Prostate gland (tissue), 2 donors: ENCODE measurements around the gene YIPF1. TPM values are rescaled to one million over a fixed set of nuclear protein-coding genes. Genes with fewer than 3 reads are reported as not detected.

ENCODE experiments used
- DNase-seq: peaks from one replicate; pipeline ENCODE4 v3.0.0-alpha.2; 2019; ENCODE audit warnings: low spot score
- H3K27ac ChIP-seq, 2 donors: fragments of 200-600 bp; sonication (generic); 2 replicates each; pipeline ENCODE4 v1.5.1; 2017 to 2019
- H3K27me3 ChIP-seq: fragments of 200-600 bp; sonication (generic); replicated peaks from 2 replicates; pipeline ENCODE4 v1.5.1; 2019; ENCODE audit not compliant: insufficient read depth
- H3K36me3 ChIP-seq, 2 donors: fragments of 200-600 bp; sonication (generic); 1 replicate in 1 of 2; 2 replicates in 1 of 2; pipeline versions ENCODE4 v1.5.1 to v1.8.1; 2017 to 2019
- H3K4me1 ChIP-seq: fragments of 200-600 bp; sonication (generic); replicated peaks from 2 replicates; pipeline ENCODE4 v1.5.1; 2019
- H3K4me3 ChIP-seq, 2 donors: fragments of 200-600 bp; sonication (generic); 2 replicates each; pipeline ENCODE4 v1.5.1; 2017 to 2019
- H3K9me3 ChIP-seq: fragments of 200-600 bp; sonication (generic); 2 replicates; pipeline ENCODE4 v1.5.1; 2017
- CTCF ChIP-seq, 4 experiments: fragments of 200-600 bp in 2 of 4; fragments of 450-650 bp in 2 of 4; sonication (generic) in 2 of 4; IDR thresholded peaks; 1 replicate in 3 of 4; 2 replicates in 1 of 4; pipeline ENCODE4 v1.5.1; 2016 to 2019; ENCODE audit warnings: antibody characterized with exemption in 4 of 4, mild to moderate bottlenecking in 2 of 4, moderate library complexity in 2 of 4
- POLR2A ChIP-seq: fragments of 450-650 bp; IDR thresholded peaks from one replicate; pipeline ENCODE4 v1.6.1; 2016; ENCODE audit warnings: antibody characterized with exemption, mild to moderate bottlenecking
- POLR2AphosphoS5 ChIP-seq: sonication (generic); formaldehyde crosslinking; IDR thresholded peaks from one replicate; pipeline ENCODE4 v1.6.1; 2017; ENCODE audit warnings: antibody characterized with exemption
- WGBS: methylation state at CpG from one replicate; pipeline ENCODE4 v1.1.5; 2018; 5-methylcytosine and 5-hydroxymethylcytosine counted together
- intact Hi-C: fragments of 100-400 bp; cut with DNase I; formaldehyde crosslinking; loops from one replicate; pipeline ENCODE4 v1.14.2; 2022
- total RNA-seq, 2 donors: library from RNA; depleted of rRNA; stranded (reverse); fragments of >200 nt; gene quantifications; one replicate each; pipeline ENCODE4 v1.1.0, GENCODE V29; 2016

Gene YIPF1
- total RNA-seq, 2 donors from 2014 or later = 40.0 to 105 TPM

- no peak overlapping the region for H3K4me3 ChIP-seq
- no peaks in the 10 kb centered on the region for H3K27me3 ChIP-seq
- intact Hi-C loops = no loop called here
- no peak overlapping the region for H3K27ac ChIP-seq
- WGBS = 88% methylated on average over 3 of the region's 3 CpGs
- H3K4me1 ChIP-seq = no peaks in the 10 kb centered on the region
- TF ChIP-seq POLR2A = no peak
- no peak for TF ChIP-seq POLR2AphosphoS5
- TF ChIP-seq CTCF (IDR thresholded peaks at IDR 0.05) = no peak
- no peaks in the 10 kb centered on the region for H3K9me3 ChIP-seq
- no peak for DNase-seq
- no peaks in the 10 kb centered on the region for H3K36me3 ChIP-seq
Observed at GRCh38 chr1:53842347-53842746, 47.2 kb downstream of the YIPF1 start.

GRCh38 chr1:53838654-53838974 lies 51.0 kb downstream of the YIPF1 start:
- TF ChIP-seq POLR2A (no peak), POLR2AphosphoS5 (no peak), CTCF (IDR thresholded peaks at IDR 0.05) (no peak)
- 3% methylated on average over 2 of the region's 2 CpGs for WGBS
- H3K4me3 ChIP-seq = peak overlapping the region; percentile 83 to 84
- no peak for DNase-seq
- H3K9me3 ChIP-seq = no peaks in the 10 kb centered on the region
- no peaks in the 10 kb centered on the region for H3K36me3 ChIP-seq
- no peaks in the 10 kb centered on the region for H3K4me1 ChIP-seq
- intact Hi-C loops = loop anchor here (10.0 kb wide), 1 partner anchor 354 kb away; no protein-coding TSS in a partner anchor
- no peaks in the 10 kb centered on the region for H3K27me3 ChIP-seq
- H3K27ac ChIP-seq = peak overlapping the region; percentile 89 to 91

GRCh38 chr1:53837924-53838653 lies 51.5 kb downstream of the YIPF1 start, which contains the start of gene NDC1:
NDC1 (minus strand) TSS chr1:53838296; CDS start chr1:53838261, 35 bp downstream.
- peak; percentile 94 for DNase-seq
- no peaks in the 10 kb centered on the region for H3K9me3 ChIP-seq
- intact Hi-C loops = loop anchor here (10.0 kb wide), 1 partner anchor 353 kb away; no protein-coding TSS in a partner anchor
- TF ChIP-seq CTCF (IDR thresholded peaks at IDR 0.05) = peak in 2 of 4 experiments; percentile 39 to 46
- TF ChIP-seq POLR2AphosphoS5 = peak; percentile 99
- TF ChIP-seq POLR2A = peak; percentile 26
- no peaks in the 10 kb centered on the region for H3K27me3 ChIP-seq
- under 1% methylated on average over 55 of the region's 59 CpGs for WGBS
- peak within 1 kb of the TSS; percentile 89 to 91 for H3K27ac ChIP-seq
- no peaks in the 10 kb centered on the region for H3K4me1 ChIP-seq
- peak within 1 kb of the TSS; percentile 83 to 84 for H3K4me3 ChIP-seq
- no peaks in the 10 kb centered on the region for H3K36me3 ChIP-seq

GRCh38 chr1:53837646-53837923 lies 52.0 kb downstream of the YIPF1 start:
- intact Hi-C loops = loop anchor here (10.0 kb wide), 1 partner anchor 353 kb away; no protein-coding TSS in a partner anchor
- Histone ChIP-seq H3K4me3 (peak overlapping the region; percentile 83 to 84), H3K27me3 (no peaks in the 10 kb centered on the region), H3K36me3 (no peaks in the 10 kb centered on the region), H3K4me1 (no peaks in the 10 kb centered on the region), H3K27ac (peak overlapping the region; percentile 89 to 91), H3K9me3 (no peaks in the 10 kb centered on the region)
- no peak for TF ChIP-seq POLR2AphosphoS5
- TF ChIP-seq CTCF (IDR thresholded peaks at IDR 0.05) = no peak
- no peak for TF ChIP-seq POLR2A
- DNase-seq = no peak
- WGBS = 0% methylated on average over 5 of the region's 5 CpGs

- intact Hi-C loops = loop anchor here (10.0 kb wide), 1 partner anchor 351 kb away; no protein-coding TSS in a partner anchor
- no peaks in the 10 kb centered on the region for H3K9me3 ChIP-seq
- H3K36me3 ChIP-seq = no peaks in the 10 kb centered on the region
- H3K4me3 ChIP-seq = no peak overlapping the region
- TF ChIP-seq POLR2A (no peak), POLR2AphosphoS5 (no peak), CTCF (IDR thresholded peaks at IDR 0.05) (no peak)
- WGBS = 57% methylated on average over 2 of the region's 2 CpGs
- no peak for DNase-seq
- H3K27me3 ChIP-seq = no peaks in the 10 kb centered on the region
- no peak overlapping the region for H3K27ac ChIP-seq
- H3K4me1 ChIP-seq = no peaks in the 10 kb centered on the region
Observed at GRCh38 chr1:53835491-53835890, 54.1 kb downstream of the YIPF1 start.
